ENCODE measurements around the gene GABRG3.

Gene GABRG3

DNA sequence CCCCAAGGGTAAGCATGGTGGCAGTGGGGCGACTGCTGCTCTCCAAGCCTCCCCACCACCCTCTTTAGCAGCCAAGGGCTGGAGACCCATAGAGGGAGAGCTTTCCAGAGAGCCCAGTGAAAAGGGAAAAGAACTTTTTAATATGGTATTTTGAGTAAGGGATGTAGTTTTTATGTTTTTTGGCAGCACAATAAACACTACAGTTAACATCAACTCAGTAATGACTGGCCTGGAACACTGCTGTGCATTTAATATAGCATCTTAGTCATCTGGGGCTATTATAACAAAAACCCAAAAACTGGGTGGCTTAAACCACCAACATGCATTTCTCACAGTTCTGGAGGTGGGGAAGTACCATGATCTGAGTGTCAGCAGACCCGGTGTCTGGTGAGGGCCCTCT lies 495.8 kb downstream of the GABRG3 start:
- no peak for DNase-seq (ENCODE audit: low read depth)

- DNase-seq (ENCODE audit: low read depth) = no peak
These were observed 497.2 kb downstream of the GABRG3 start for GRCh38 chr15:27468151-27468591.

- DNase-seq (ENCODE audit: low read depth) = no peak
These were observed 502.9 kb downstream of the GABRG3 start for GRCh38 chr15:27473845-27474244.

GRCh38 chr15:27475395-27475794 lies 504.4 kb downstream of the GABRG3 start:
- no peak for DNase-seq (ENCODE audit: low read depth)

GRCh38 chr15:27479296-27480140 lies 508.5 kb downstream of the GABRG3 start:
- DNase-seq (ENCODE audit: low read depth) = no peak

DNA sequence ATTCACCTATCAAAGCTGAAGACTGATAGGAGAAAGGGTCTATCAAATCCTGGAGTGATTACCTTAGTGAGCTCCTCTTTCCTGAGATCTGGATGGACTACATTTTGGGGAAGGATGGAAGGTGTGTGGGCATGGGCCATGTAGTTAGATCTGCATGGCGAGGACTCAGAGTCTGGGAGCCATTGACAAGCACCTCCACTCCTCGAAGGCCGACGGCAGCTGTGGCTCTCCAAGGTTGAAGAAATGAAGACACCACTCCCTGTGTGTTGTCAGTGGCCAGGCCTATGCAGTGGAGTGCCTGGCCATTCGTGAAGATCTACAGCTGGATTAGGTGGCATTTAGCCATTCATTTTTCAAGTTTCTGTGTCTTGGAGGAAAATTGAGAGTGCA lies 509.2 kb downstream of the GABRG3 start:
- no peak for DNase-seq (ENCODE audit: low read depth)

GRCh38 chr15:27480642-27481041 lies 509.7 kb downstream of the GABRG3 start:
- no peak for DNase-seq (ENCODE audit: low read depth)

DNA sequence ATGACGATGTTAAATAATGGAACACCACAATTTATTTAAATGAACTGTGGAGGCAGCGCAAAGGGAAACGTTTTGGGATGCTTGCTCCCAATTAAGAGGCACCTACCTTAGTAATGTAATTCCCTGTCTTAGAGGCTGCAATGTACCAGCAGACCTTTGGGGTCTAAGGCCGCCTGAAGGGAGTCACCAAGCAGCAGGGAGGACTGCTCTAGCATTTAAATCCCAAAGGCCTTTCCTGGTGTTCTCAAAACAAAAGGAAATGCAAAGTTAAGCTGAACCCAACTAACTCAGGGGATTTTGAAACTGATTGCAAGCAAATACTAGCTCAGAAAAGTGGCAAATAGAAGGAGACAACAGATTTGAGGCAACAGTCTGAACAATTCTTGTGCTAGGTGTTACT lies 510.8 kb downstream of the GABRG3 start:
- no peak for DNase-seq (ENCODE audit: low read depth)

DNA sequence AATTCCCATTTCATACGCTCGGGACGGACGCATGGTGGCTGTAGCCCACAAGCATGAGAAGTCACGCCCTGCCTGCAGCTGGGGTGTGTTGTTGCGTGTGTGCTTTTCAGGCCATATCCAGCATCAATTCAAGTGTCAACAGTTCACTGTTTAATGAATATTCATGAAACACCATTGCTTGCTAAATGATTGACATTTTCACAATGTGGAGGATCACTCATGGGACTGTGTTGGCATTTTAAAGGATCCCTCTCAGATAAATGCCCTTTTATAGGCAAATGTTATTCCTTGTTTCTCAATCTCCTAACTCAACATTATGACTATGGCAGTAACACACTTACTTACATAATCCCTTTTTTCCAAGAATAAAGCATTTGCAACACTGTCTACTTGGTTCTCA lies 511.3 kb downstream of the GABRG3 start:
- DNase-seq (ENCODE audit: low read depth) = no peak

GRCh38 chr15:27483124-27483523 lies 512.1 kb downstream of the GABRG3 start:
- no peak for DNase-seq (ENCODE audit: low read depth)

DNA sequence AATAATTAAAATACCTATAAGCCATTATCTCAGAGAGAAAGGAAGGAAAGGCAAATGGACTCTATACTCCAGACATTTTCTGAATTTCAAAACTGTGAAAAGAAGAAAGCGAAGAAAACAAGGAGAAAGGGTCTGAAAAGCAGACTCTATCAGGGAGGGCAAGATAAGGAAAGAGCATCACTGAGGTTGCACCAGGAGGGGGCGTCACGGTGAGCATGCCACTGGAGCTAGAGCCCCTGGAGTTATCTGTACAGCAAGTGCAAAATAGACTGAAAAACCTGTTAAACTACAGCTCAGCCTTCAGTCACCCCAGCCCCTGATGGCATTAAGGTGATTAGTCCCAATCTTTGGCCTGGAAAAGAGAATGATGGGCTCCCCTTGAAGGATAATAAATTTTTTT lies 514.3 kb downstream of the GABRG3 start:
- DNase-seq (ENCODE audit: low read depth) = no peak

- DNase-seq (ENCODE audit: low read depth) = no peak
These were observed 515.1 kb downstream of the GABRG3 start for GRCh38 chr15:27486051-27486450.

- no peak for DNase-seq (ENCODE audit: low read depth)
These were observed 516.0 kb downstream of the GABRG3 start for GRCh38 chr15:27486683-27487647.

- DNase-seq (ENCODE audit: low read depth) = no peak
These were observed 516.9 kb downstream of the GABRG3 start for GRCh38 chr15:27487846-27488245.

DNA sequence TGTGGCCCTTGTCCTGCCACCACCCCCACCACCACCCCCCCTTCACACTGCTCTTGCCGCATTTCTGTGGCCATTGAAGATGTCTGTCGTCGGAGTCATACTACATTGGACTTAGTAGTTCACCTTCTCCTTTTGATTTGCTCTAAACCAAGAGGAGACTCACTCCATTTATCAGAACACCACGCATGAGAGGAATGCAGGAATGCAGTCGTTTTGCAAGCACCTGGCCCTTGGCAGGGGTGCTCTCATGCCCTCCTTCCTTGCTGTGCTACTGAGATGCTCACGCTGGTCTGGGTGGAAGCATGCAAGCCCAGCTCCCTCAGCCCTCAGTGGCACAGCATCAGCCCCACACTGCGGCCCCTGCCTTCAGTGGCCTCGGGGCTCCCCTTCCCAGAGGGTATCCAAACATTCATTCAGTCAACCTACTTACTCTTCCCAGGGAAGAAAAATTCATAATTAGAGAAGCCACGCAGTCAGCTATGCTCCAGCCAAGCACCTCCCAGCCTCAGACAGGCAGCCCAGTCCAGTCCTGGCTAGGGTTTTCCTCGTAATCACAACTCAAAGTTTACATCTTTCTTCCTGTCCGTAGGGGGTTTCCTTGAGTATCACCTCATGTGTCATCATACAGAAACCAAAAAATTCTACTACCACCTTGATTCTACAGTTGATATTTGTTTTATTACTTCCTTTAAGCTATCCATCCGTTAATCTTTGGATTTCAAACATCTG lies 520.0 kb downstream of the GABRG3 start:
- no peak for DNase-seq (ENCODE audit: low read depth)

DNA sequence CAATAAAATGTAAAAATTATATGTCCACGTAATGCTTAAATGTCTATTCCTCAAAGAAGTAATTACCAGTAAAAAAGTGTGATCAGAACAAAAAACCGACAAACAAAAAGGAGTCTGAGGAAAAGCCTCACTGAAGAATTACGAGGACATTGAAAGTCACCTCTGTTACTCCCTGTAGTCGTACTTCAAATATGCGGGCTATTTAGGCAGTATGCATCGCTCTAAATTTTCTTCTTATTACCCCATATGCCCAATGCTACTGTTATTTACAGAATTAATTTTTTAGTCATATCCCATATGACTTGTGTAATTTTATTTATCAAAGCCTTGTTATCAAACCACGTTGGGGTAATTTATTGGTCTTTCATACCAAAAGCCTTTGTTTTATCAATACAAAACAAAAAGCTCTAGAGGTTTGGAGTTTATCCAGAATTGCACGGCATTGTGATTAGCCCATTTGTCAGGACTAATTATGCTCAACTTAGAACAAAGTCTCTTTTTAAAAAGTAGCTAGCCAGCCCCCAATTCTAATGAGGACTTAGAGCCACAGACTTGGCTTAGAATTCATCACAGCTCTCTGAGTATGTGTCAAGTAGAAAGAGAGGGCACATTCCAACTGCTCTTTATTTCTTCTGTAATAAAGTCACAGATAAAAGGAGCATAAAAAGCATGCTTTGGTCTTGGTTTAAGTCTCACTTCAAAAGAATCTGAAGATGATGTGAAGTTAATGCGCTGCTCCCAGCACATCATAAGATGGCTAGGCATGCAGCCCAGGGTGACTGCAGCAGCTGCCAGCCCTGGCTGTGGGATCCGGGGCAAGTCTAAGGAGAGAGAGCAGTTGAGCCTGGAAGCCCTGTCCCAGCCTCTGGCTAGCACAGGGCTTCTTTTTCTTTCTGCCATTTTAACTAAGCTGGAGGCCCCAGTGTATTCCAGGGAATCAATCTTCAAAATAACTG lies 521.0 kb downstream of the GABRG3 start:
- no peak for DNase-seq (ENCODE audit: low read depth)

DNA sequence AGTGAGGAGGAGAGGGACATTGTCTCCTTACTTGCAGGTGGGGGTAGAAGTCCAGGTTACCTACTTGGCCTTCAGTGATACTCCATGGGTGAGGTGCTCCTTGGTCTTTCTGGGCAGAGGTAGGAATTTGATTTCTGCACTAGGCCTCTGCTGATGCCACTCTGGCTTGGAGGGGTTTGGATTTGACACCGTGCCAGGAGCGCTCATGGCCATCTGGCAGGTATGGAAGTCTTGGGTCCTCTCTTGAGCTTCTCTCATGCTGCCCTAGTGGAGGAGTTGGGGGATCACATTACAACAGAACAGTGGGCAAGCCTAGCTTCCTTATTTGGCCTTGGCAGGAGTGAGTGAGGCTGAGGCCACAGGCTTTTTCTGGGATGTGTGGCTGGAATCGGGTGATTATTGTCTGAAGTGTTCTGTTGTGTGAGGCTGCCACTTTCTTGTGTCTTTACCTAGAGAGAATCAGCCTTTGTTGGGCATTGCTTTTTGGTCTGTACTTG lies 525.0 kb downstream of the GABRG3 start:
- DNase-seq (ENCODE audit: low read depth) = no peak

DNA sequence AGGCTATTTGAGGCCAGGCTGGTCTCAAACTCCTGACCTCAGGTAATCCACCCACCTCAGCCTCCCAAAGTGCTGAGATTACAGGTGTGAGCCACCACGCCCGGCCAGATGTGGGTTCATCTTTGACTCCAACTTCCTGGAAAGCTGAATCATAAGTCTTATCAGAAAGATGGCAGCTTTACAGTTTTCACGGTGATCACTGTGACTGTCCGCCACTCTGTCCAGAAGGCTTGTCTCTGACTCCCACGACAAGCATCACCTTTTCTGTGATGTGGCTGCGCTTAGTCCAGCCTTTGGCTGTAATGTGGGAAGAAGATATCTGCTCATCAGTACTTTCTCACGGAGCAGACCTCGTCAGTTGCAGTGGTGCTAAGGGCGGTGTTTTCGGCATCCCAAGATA lies 527.7 kb downstream of the GABRG3 start:
- no peak for DNase-seq (ENCODE audit: low read depth)

GRCh38 chr15:27499191-27499590 lies 528.2 kb downstream of the GABRG3 start:
- no peak for DNase-seq (ENCODE audit: low read depth)

DNA sequence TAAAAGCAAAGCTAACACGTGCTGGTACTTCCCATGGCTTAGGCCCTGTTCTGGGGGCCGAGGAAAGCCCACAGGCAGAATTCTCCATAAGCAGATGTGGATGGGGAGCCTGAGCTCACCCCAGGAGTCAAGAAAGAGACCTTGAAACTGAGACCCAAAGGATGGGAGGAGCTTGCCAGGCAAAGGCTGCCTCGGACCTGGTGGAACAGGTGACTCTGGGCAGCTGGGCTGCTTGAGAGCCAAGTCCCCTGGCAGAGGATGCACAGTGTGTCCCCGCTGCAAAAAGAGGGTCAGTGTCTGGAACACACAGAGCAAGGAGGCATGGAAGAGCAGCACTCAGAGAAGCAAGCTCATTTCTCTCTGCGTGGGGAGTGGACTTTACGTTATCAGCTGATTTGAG lies 528.7 kb downstream of the GABRG3 start:
- DNase-seq (ENCODE audit: low read depth) = no peak

- DNase-seq (ENCODE audit: low read depth) = no peak
These were observed 529.2 kb downstream of the GABRG3 start for GRCh38 chr15:27500206-27500605.

All from fibroblast of the conjunctiva (primary cell).